Neural progenitor cell (in vitro differentiated cells): Measurements from ENCODE around the gene SEMA4G. TPM values are rescaled to one million over a fixed set of nuclear protein-coding genes. Genes with fewer than 3 reads are reported as not detected.
A peak's percentile ranks its signal among the peaks of the same experiment; 100 is the strongest.

Experiments
- DNase-seq: peaks from one replicate; pipeline ENCODE4 v3.0.0-alpha.2; 2016; ENCODE audit warnings: low spot score
- H2AFZ ChIP-seq: fragments of 200-600 bp; sonication (generic); replicated peaks from 2 replicates; pipeline ENCODE4 v1.6.1; 2016; ENCODE audit warnings: antibody characterized with exemption
- H3F3A ChIP-seq: fragments of 200-600 bp; sonication (generic); 2 replicates; pipeline ENCODE4 v1.6.1; 2016; ENCODE audit warnings: antibody characterized with exemption, low read depth
- H3K27ac ChIP-seq: fragments of 200-600 bp; sonication (generic); 2 replicates; pipeline ENCODE4 v1.5.1; 2016; ENCODE audit warnings: mild to moderate bottlenecking
- H3K27me3 ChIP-seq: fragments of 200-600 bp; sonication (generic); 2 replicates; pipeline ENCODE4 v1.6.1; 2016; ENCODE audit warnings: mild to moderate bottlenecking, moderate library complexity
- H3K36me3 ChIP-seq: fragments of 200-600 bp; sonication (generic); 2 replicates; pipeline ENCODE4 v1.5.1; 2016
- H3K4me1 ChIP-seq: fragments of 200-600 bp; sonication (generic); 2 replicates; pipeline ENCODE4 v1.6.1; 2016; ENCODE audit warnings: mixed run types
- H3K4me2 ChIP-seq: fragments of 200-600 bp; sonication (generic); 2 replicates; pipeline ENCODE4 v1.6.1; 2016
- H3K4me3 ChIP-seq: fragments of 200-600 bp; sonication (generic); 2 replicates; pipeline ENCODE4 v1.5.1; 2016
- H3K79me2 ChIP-seq: fragments of 200-600 bp; sonication (generic); 2 replicates; pipeline ENCODE4 v1.6.1; 2016; ENCODE audit warnings: low read depth
- H3K9ac ChIP-seq: fragments of 200-600 bp; sonication (generic); 2 replicates; pipeline ENCODE4 v1.6.1; 2016
- H3K9me3 ChIP-seq: fragments of 200-600 bp; sonication (generic); 2 replicates; pipeline ENCODE4 v1.5.1; 2016; ENCODE audit warnings: low read depth
- H4K20me1 ChIP-seq: fragments of 200-600 bp; sonication (generic); 2 replicates; pipeline ENCODE4 v1.6.1; 2016; ENCODE audit warnings: low read depth
- H3K27ac Mint-ChIP-seq: 3 replicates; pipeline ENCODE4 v1.8.0; 2021; ENCODE audit warnings: mixed read lengths
- H3K27me3 Mint-ChIP-seq: 2 replicates; pipeline ENCODE4 v1.8.0; 2022; ENCODE audit warnings: low read depth, mild to moderate bottlenecking, inconsistent platforms, moderate library complexity, mixed read lengths; ENCODE audit not compliant: insufficient read depth
- H3K36me3 Mint-ChIP-seq: 3 replicates; pipeline ENCODE4 v1.8.0; 2021; ENCODE audit warnings: mixed read lengths
- H3K4me1 Mint-ChIP-seq: 3 replicates; pipeline ENCODE4 v1.8.0; 2021; ENCODE audit warnings: mixed read lengths
- H3K4me3 Mint-ChIP-seq: 3 replicates; pipeline ENCODE4 v1.8.0; 2021; ENCODE audit warnings: mild to moderate bottlenecking, moderate library complexity, mixed read lengths
- H3K9me3 Mint-ChIP-seq: 3 replicates; pipeline ENCODE4 v1.8.0; 2020; ENCODE audit warnings: mixed read lengths
- EZH2 ChIP-seq: fragments of 200-600 bp; sonication (generic); IDR thresholded peaks from 2 replicates; pipeline ENCODE4 v1.6.1; 2017; ENCODE audit warnings: antibody characterized with exemption, mild to moderate bottlenecking, moderate library complexity
- EZH2phosphoT487 ChIP-seq: fragments of 200-600 bp; sonication (generic); IDR thresholded peaks from 2 replicates; pipeline ENCODE4 v1.6.1; 2017; ENCODE audit warnings: antibody characterized with exemption
- total RNA-seq: library from RNA; depleted of rRNA; stranded (reverse); fragments of >200 nt; gene quantifications from 2 replicates; pipeline ENCODE4 v1.2.3, GENCODE V29; 2015; ENCODE audit warnings: low replicate concordance
- TF ChIP-seq, protein P1 (sequence below): fragments of 200-600 bp; sonication (generic); IDR thresholded peaks from 2 replicates; pipeline ENCODE4 v1.5.1; 2017; ENCODE audit warnings: antibody characterized with exemption, mild to moderate bottlenecking

SEMA4G gene
- total RNA-seq, 1 donor from 2014 or later, result 2.3 TPM

DNA sequence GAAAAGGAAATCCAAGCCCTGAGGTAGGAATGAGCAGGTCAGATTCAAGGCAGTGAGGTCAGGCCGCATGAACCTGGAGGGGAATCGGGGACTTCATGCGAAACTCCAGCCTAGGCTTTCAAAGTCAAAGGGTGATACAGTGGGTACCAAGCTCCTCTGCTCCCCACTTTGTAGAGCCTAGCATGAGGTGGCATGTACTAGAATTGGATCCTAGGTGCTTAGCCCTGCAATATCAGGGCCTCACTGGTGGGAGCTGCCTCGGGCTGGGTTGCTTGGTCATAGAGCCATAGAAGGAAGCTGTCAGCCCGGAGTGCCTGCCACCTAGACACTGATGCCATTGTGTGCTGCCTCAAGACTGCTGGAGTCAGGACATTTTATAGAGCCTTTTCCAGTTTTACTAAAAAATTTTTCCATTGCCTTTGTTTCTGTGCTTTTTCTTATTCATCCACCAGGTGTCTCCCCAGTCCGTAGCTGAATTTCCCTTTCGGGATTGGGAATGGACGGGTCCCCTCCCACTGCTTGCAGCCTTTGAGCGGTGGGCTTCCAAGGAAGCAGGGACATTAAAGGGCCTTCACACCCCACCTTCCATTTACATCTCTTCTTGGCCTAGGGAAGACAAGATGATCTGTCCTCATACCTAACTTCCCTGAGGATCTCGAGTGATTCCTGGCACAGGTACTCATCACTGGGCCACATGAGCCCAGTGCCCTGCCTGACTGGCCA, 24.8 kb downstream of the SEMA4G start:
- Histone ChIP-seq H3K4me2 (no peak overlapping the region), H3K4me1 (peaks cover 5% of the 10 kb centered on the region), H3F3A (peaks cover 57% of the 10 kb centered on the region), H3K27me3 (no peaks in the 10 kb centered on the region), H3K36me3 (no peaks in the 10 kb centered on the region), H3K9ac (no peak overlapping the region), H2AFZ (no peak overlapping the region), H3K79me2 (peaks cover 20% of the 10 kb centered on the region), H3K27ac (no peak overlapping the region), H3K9me3 (no peaks in the 10 kb centered on the region), H4K20me1 (peaks cover 6% of the 10 kb centered on the region), H3K4me3 (no peak overlapping the region)
- Mint-ChIP-seq H3K36me3 (peaks cover 10% of the 10 kb centered on the region), H3K4me1 (peaks cover 4% of the 10 kb centered on the region), H3K4me3 (peak overlapping the region; percentile 27), H3K27ac (no peak overlapping the region), H3K27me3 (peaks cover 4% of the 10 kb centered on the region), H3K9me3 (no peaks in the 10 kb centered on the region)
- TF ChIP-seq EZH2 (no peak), EZH2phosphoT487 (no peak)
- TF ChIP-seq, protein P1, sequence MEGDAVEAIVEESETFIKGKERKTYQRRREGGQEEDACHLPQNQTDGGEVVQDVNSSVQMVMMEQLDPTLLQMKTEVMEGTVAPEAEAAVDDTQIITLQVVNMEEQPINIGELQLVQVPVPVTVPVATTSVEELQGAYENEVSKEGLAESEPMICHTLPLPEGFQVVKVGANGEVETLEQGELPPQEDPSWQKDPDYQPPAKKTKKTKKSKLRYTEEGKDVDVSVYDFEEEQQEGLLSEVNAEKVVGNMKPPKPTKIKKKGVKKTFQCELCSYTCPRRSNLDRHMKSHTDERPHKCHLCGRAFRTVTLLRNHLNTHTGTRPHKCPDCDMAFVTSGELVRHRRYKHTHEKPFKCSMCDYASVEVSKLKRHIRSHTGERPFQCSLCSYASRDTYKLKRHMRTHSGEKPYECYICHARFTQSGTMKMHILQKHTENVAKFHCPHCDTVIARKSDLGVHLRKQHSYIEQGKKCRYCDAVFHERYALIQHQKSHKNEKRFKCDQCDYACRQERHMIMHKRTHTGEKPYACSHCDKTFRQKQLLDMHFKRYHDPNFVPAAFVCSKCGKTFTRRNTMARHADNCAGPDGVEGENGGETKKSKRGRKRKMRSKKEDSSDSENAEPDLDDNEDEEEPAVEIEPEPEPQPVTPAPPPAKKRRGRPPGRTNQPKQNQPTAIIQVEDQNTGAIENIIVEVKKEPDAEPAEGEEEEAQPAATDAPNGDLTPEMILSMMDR, result peak; percentile 72
- peak; percentile 65 for DNase-seq

DNA sequence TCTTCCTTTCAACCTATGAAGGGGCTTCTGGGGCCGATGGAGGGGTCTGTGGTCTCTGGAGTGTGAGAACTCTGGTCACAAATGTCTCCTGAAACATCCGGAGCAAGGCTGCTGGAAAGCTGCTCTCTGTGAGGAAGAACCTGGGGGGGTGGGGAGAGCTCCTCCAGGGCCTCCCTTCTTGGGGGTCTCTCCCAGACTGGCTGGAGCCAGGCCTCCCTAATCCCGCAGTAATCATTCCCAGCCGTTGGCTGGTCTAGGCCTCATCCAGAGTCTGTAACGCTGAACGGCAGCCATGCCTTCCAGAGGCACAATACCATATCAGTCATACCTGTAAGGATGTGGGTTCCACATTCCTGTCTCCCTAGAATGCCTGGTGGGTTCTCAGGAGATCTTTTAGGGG, 25.9 kb downstream of the SEMA4G start:
- no peak overlapping the region for H3K4me2 ChIP-seq
- H2AFZ ChIP-seq, result no peak overlapping the region
- Mint-ChIP-seq H3K4me3 (peak overlapping the region; percentile 81), H3K36me3 (peaks cover 10% of the 10 kb centered on the region), H3K27ac (no peak overlapping the region), H3K4me1 (peaks cover 4% of the 10 kb centered on the region), H3K9me3 (no peaks in the 10 kb centered on the region), H3K27me3 (peaks cover 6% of the 10 kb centered on the region)
- no peaks in the 10 kb centered on the region for H4K20me1 ChIP-seq
- no peak overlapping the region for H3K27ac ChIP-seq
- TF ChIP-seq, protein P1, result no peak
- TF ChIP-seq EZH2 (no peak), EZH2phosphoT487 (no peak)
- H3K4me1 ChIP-seq, result peaks cover 5% of the 10 kb centered on the region
- DNase-seq, result no peak
- no peaks in the 10 kb centered on the region for H3K9me3 ChIP-seq
- H3K27me3 ChIP-seq, result no peaks in the 10 kb centered on the region
- peaks cover 57% of the 10 kb centered on the region for H3F3A ChIP-seq
- peaks cover 14% of the 10 kb centered on the region for H3K79me2 ChIP-seq
- H3K9ac ChIP-seq, result no peak overlapping the region
- H3K36me3 ChIP-seq, result no peaks in the 10 kb centered on the region
- no peak overlapping the region for H3K4me3 ChIP-seq

DNA sequence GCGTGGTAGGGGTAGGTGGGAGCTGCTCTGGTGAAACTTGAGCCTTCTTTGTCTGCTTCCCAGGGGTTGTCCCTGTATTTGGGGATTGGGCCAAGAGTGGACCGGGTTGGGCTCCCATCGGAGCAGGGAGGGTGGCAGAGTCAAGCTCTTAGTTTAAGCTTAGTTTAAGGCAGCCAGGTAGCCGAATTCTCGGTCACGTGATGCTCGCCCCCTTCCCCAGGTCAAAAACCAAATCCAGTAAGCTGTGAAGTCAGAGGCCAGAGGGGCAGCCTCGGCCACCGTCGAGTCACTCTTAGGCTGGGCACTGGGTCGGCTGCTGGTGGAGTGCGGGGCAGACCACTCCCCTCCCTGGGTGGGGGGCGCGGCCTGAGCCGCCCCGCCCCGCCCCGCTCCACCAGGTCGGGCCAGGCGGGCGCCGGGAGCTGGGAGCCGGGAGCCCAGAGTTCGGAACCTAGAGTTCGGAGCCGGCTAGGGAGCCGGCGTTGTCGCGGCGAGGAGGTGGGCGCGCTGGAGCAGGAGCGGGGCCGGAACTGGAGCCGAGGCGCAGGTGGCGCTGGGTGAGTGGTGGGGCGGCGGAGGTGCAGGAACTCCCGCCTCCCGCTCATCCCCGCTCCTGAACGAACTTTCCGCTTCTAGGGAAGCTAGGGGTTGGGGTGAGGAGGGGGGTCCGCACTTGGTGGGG, 27.5 kb downstream of the SEMA4G start:
- Histone ChIP-seq H3K79me2 (peaks cover 26% of the 10 kb centered on the region), H3K9me3 (no peaks in the 10 kb centered on the region), H3K27me3 (no peaks in the 10 kb centered on the region), H3K4me1 (peaks cover 13% of the 10 kb centered on the region), H3K27ac (peak overlapping the region; percentile 4), H3K9ac (no peak overlapping the region), H3K4me2 (peak overlapping the region; percentile 85), H2AFZ (peak overlapping the region; percentile 96), H3K4me3 (peak overlapping the region; percentile 96), H4K20me1 (peaks cover 8% of the 10 kb centered on the region), H3K36me3 (no peaks in the 10 kb centered on the region), H3F3A (peaks cover 57% of the 10 kb centered on the region)
- Mint-ChIP-seq H3K27ac (no peak overlapping the region), H3K9me3 (no peaks in the 10 kb centered on the region), H3K4me3 (peak overlapping the region; percentile 92), H3K36me3 (peaks cover 5% of the 10 kb centered on the region), H3K27me3 (peaks cover 8% of the 10 kb centered on the region), H3K4me1 (peaks cover 16% of the 10 kb centered on the region)
- peak; percentile 80 for DNase-seq
- TF ChIP-seq EZH2phosphoT487 (no peak), EZH2 (no peak)
- TF ChIP-seq, protein P1, result no peak
